ENCODE measurements around the gene SBK2. TPM values are rescaled to one million over a fixed set of nuclear protein-coding genes. Genes with fewer than 3 reads are reported as not detected.

The SBK2 gene
- total and polyA plus RNA-seq, 9 of the 15 experiments (the other 6 are each of a cell fraction or from before 2014, with no cell fraction given), result not detected

DNA sequence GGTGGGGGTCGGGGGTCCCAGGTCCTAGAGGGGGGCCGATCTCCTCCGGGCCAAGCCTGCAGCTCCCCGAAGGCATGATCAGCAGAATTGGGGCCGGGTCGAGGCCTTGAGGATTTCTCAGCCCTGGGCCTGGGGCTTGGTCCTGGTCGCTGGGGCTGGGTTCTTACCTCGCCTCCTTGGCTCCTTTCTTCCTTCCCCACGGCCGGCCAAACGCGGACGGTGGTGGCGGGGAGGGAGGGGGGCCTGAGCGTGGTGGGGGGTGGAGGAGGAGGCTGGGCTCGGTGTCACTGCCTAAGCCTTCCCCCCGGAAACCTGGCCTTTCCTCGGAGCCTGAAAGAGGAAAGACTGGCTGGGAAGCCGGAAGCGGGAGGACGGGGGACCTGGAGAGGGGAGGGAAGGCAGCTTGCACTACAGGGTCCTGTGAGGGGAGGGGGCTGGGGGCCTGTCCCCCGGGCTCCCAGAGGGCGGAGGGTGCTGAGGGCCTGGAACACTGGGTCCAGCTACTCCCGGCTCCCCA lies 43.8 kb upstream of the SBK2 start, which contains the start of gene ZNF579 (continued):
- no peak for TF ChIP-seq DACH1 (IDR thresholded peaks at IDR 0.05; ENCODE audit: partially characterized antibody)
- TF ChIP-seq TAF9B (IDR thresholded peaks at IDR 0.05; ENCODE audit: partially characterized antibody), result no peak
- TF ChIP-seq NCOA1 (IDR thresholded peaks at IDR 0.05; ENCODE audit: low read depth), result peak; percentile 93
- no peak for TF ChIP-seq FIP1L1 (IDR thresholded peaks at IDR 0.05; ENCODE audit: low read depth, low read length, poor library complexity, severe bottlenecking)
- TF ChIP-seq TBP (optimal IDR thresholded peaks at IDR 0.05; ENCODE audit: low read depth, low read length), result peak; percentile 26
- no peak for TF ChIP-seq PHB2 (IDR thresholded peaks at IDR 0.05; ENCODE audit: low read depth)
- no peak for TF ChIP-seq SMAD2 (IDR thresholded peaks at IDR 0.05; ENCODE audit: low read depth, low read length)
- no peak for TF ChIP-seq ETS2 (tag; IDR thresholded peaks at IDR 0.05; ENCODE audit: borderline replicate concordance, poor library complexity, severe bottlenecking)
- peak; percentile 70; the same call in 1 of the 2 replicates for TF ChIP-seq PHF8 (IDR thresholded peaks at IDR 0.05; ENCODE audit: borderline replicate concordance, low read length)
- TF ChIP-seq, protein P1, sequence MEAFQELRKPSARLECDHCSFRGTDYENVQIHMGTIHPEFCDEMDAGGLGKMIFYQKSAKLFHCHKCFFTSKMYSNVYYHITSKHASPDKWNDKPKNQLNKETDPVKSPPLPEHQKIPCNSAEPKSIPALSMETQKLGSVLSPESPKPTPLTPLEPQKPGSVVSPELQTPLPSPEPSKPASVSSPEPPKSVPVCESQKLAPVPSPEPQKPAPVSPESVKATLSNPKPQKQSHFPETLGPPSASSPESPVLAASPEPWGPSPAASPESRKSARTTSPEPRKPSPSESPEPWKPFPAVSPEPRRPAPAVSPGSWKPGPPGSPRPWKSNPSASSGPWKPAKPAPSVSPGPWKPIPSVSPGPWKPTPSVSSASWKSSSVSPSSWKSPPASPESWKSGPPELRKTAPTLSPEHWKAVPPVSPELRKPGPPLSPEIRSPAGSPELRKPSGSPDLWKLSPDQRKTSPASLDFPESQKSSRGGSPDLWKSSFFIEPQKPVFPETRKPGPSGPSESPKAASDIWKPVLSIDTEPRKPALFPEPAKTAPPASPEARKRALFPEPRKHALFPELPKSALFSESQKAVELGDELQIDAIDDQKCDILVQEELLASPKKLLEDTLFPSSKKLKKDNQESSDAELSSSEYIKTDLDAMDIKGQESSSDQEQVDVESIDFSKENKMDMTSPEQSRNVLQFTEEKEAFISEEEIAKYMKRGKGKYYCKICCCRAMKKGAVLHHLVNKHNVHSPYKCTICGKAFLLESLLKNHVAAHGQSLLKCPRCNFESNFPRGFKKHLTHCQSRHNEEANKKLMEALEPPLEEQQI (IDR thresholded peaks at IDR 0.05), result no peak
- no peak for TF ChIP-seq KAT8 (IDR thresholded peaks at IDR 0.05; ENCODE audit: low read depth)
- TF ChIP-seq, protein P2, sequence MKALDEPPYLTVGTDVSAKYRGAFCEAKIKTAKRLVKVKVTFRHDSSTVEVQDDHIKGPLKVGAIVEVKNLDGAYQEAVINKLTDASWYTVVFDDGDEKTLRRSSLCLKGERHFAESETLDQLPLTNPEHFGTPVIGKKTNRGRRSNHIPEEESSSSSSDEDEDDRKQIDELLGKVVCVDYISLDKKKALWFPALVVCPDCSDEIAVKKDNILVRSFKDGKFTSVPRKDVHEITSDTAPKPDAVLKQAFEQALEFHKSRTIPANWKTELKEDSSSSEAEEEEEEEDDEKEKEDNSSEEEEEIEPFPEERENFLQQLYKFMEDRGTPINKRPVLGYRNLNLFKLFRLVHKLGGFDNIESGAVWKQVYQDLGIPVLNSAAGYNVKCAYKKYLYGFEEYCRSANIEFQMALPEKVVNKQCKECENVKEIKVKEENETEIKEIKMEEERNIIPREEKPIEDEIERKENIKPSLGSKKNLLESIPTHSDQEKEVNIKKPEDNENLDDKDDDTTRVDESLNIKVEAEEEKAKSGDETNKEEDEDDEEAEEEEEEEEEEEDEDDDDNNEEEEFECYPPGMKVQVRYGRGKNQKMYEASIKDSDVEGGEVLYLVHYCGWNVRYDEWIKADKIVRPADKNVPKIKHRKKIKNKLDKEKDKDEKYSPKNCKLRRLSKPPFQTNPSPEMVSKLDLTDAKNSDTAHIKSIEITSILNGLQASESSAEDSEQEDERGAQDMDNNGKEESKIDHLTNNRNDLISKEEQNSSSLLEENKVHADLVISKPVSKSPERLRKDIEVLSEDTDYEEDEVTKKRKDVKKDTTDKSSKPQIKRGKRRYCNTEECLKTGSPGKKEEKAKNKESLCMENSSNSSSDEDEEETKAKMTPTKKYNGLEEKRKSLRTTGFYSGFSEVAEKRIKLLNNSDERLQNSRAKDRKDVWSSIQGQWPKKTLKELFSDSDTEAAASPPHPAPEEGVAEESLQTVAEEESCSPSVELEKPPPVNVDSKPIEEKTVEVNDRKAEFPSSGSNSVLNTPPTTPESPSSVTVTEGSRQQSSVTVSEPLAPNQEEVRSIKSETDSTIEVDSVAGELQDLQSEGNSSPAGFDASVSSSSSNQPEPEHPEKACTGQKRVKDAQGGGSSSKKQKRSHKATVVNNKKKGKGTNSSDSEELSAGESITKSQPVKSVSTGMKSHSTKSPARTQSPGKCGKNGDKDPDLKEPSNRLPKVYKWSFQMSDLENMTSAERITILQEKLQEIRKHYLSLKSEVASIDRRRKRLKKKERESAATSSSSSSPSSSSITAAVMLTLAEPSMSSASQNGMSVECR (CRISPR knock-in tag; IDR thresholded peaks at IDR 0.05), result no peak
- TF ChIP-seq MED1 (CRISPR knock-in tag; IDR thresholded peaks at IDR 0.05; ENCODE audit: borderline replicate concordance), result no peak
- TF ChIP-seq, protein P3, sequence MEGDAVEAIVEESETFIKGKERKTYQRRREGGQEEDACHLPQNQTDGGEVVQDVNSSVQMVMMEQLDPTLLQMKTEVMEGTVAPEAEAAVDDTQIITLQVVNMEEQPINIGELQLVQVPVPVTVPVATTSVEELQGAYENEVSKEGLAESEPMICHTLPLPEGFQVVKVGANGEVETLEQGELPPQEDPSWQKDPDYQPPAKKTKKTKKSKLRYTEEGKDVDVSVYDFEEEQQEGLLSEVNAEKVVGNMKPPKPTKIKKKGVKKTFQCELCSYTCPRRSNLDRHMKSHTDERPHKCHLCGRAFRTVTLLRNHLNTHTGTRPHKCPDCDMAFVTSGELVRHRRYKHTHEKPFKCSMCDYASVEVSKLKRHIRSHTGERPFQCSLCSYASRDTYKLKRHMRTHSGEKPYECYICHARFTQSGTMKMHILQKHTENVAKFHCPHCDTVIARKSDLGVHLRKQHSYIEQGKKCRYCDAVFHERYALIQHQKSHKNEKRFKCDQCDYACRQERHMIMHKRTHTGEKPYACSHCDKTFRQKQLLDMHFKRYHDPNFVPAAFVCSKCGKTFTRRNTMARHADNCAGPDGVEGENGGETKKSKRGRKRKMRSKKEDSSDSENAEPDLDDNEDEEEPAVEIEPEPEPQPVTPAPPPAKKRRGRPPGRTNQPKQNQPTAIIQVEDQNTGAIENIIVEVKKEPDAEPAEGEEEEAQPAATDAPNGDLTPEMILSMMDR (IDR thresholded peaks at IDR 0.05 in 2 of 3, conservative IDR thresholded peaks at IDR 0.05 in 1 of 3; ENCODE audit: insufficient read depth in 2 of 3, low read depth in 1 of 3, low read length in 3 of 3), result no peak
- TF ChIP-seq ZNF41 (CRISPR knock-in tag; conservative IDR thresholded peaks at IDR 0.05), result no peak
- no peak for TF ChIP-seq ZNF408 (CRISPR knock-in tag; IDR thresholded peaks at IDR 0.05; ENCODE audit: low read depth)
- no peak for TF ChIP-seq ZNF507 (tag; conservative IDR thresholded peaks at IDR 0.05)
- peak; percentile 45; the same call in 1 of the 2 replicates for TF ChIP-seq ZFX (CRISPR knock-in tag; IDR thresholded peaks at IDR 0.05)
- no peak for TF ChIP-seq ZNF354B (CRISPR knock-in tag; IDR thresholded peaks at IDR 0.05)
- TF ChIP-seq NR2C2 (CRISPR knock-in tag; IDR thresholded peaks at IDR 0.05), result no peak
- TF ChIP-seq NR2C2 (tag; IDR thresholded peaks at IDR 0.05), result 0 out of 2 replicates have a peak, but pooled peaks have one; percentile 54
- TF ChIP-seq KAT2B (IDR thresholded peaks at IDR 0.05; ENCODE audit: low read depth, low read length), result no peak
